ENCODE results near the gene COX7A2L.
"Not testable (repeated sequence)": the region's sequence is repeated elsewhere in the genome, so short reads cannot be mapped to it uniquely, and the experiment has no call there.

The COX7A2L gene

GRCh38 chr2:42348113-42348805 lies 12.8 kb downstream of the COX7A2L start:
- Histone ChIP-seq H3K27ac (ENCODE audit: low read length) (no peak overlapping the region), H3K36me3 (ENCODE audit: control insufficient read depth, insufficient read depth, low read length) (no peaks in the 10 kb centered on the region), H3K9me3 (ENCODE audit: control insufficient read depth, insufficient read depth, low read length) (no peaks in the 10 kb centered on the region), H3K4me3 (ENCODE audit: low read length) (no peak overlapping the region), H3K27me3 (ENCODE audit: control insufficient read depth, insufficient read depth, low read length) (no peaks in the 10 kb centered on the region), H3K4me1 (ENCODE audit: control insufficient read depth, insufficient read depth, low read length) (no peaks in the 10 kb centered on the region)
- no peak for DNase-seq (ENCODE audit: low read depth, low spot score)
- no CpG with 5 or more reads among the region's 8 CpGs for WGBS (ENCODE audit: insufficient coverage, insufficient read length)

- H3K4me3 ChIP-seq (ENCODE audit: low read length); H3K36me3 ChIP-seq (ENCODE audit: control insufficient read depth, insufficient read depth, low read length); H3K27me3 ChIP-seq (ENCODE audit: control insufficient read depth, insufficient read depth, low read length); H3K27ac ChIP-seq (ENCODE audit: low read length); H3K9me3 ChIP-seq (ENCODE audit: control insufficient read depth, insufficient read depth, low read length); H3K4me1 ChIP-seq (ENCODE audit: control insufficient read depth, insufficient read depth, low read length); DNase-seq (ENCODE audit: low read depth, low spot score): not testable (repeated sequence)
- no CpG with 5 or more reads among the region's 12 CpGs for WGBS (ENCODE audit: insufficient coverage, insufficient read length)
Observed at GRCh38 chr2:42347518-42347917, 13.5 kb downstream of the COX7A2L start.

GRCh38 chr2:42346856-42347255 lies 14.2 kb downstream of the COX7A2L start:
- H3K36me3 ChIP-seq (ENCODE audit: control insufficient read depth, insufficient read depth, low read length); H3K4me3 ChIP-seq (ENCODE audit: low read length); DNase-seq (ENCODE audit: low read depth, low spot score); H3K4me1 ChIP-seq (ENCODE audit: control insufficient read depth, insufficient read depth, low read length); H3K9me3 ChIP-seq (ENCODE audit: control insufficient read depth, insufficient read depth, low read length); H3K27me3 ChIP-seq (ENCODE audit: control insufficient read depth, insufficient read depth, low read length); H3K27ac ChIP-seq (ENCODE audit: low read length): not testable (repeated sequence)
- no CpG with 5 or more reads among the region's 6 CpGs for WGBS (ENCODE audit: insufficient coverage, insufficient read length)

- H3K27me3 ChIP-seq (ENCODE audit: control insufficient read depth, insufficient read depth, low read length), result no peaks in the 10 kb centered on the region
- no peak overlapping the region for H3K4me3 ChIP-seq (ENCODE audit: low read length)
- DNase-seq (ENCODE audit: low read depth, low spot score), result no peak
- no peaks in the 10 kb centered on the region for H3K9me3 ChIP-seq (ENCODE audit: control insufficient read depth, insufficient read depth, low read length)
- no peaks in the 10 kb centered on the region for H3K4me1 ChIP-seq (ENCODE audit: control insufficient read depth, insufficient read depth, low read length)
- no peak overlapping the region for H3K27ac ChIP-seq (ENCODE audit: low read length)
- WGBS (ENCODE audit: insufficient coverage, insufficient read length), result no CpG with 5 or more reads among the region's 4 CpGs
- H3K36me3 ChIP-seq (ENCODE audit: control insufficient read depth, insufficient read depth, low read length), result no peaks in the 10 kb centered on the region
Observed at GRCh38 chr2:42345986-42346385, 15.0 kb downstream of the COX7A2L start.

- Histone ChIP-seq H3K4me1 (ENCODE audit: control insufficient read depth, insufficient read depth, low read length) (no peaks in the 10 kb centered on the region), H3K4me3 (ENCODE audit: low read length) (no peak overlapping the region), H3K27ac (ENCODE audit: low read length) (no peak overlapping the region), H3K36me3 (ENCODE audit: control insufficient read depth, insufficient read depth, low read length) (0 out of 2 replicates have a peak, but pooled peaks cover 6% of the 10 kb centered on the region), H3K27me3 (ENCODE audit: control insufficient read depth, insufficient read depth, low read length) (no peaks in the 10 kb centered on the region), H3K9me3 (ENCODE audit: control insufficient read depth, insufficient read depth, low read length) (no peaks in the 10 kb centered on the region)
- no CpG with 5 or more reads among the region's 11 CpGs for WGBS (ENCODE audit: insufficient coverage, insufficient read length)
- DNase-seq (ENCODE audit: low read depth, low spot score), result no peak
Observed at GRCh38 chr2:42342795-42343241, 18.2 kb downstream of the COX7A2L start.

- Histone ChIP-seq H3K4me3 (ENCODE audit: low read length) (no peak overlapping the region), H3K36me3 (ENCODE audit: control insufficient read depth, insufficient read depth, low read length) (0 out of 2 replicates have a peak, but pooled peaks cover 8% of the 10 kb centered on the region), H3K27ac (ENCODE audit: low read length) (no peak overlapping the region), H3K4me1 (ENCODE audit: control insufficient read depth, insufficient read depth, low read length) (no peaks in the 10 kb centered on the region), H3K9me3 (ENCODE audit: control insufficient read depth, insufficient read depth, low read length) (no peaks in the 10 kb centered on the region), H3K27me3 (ENCODE audit: control insufficient read depth, insufficient read depth, low read length) (no peaks in the 10 kb centered on the region)
- WGBS (ENCODE audit: insufficient coverage, insufficient read length), result no CpG with 5 or more reads among the region's 8 CpGs
- no peak for DNase-seq (ENCODE audit: low read depth, low spot score)
Observed at GRCh38 chr2:42342061-42342794, 18.8 kb downstream of the COX7A2L start.

- Histone ChIP-seq H3K4me1 (ENCODE audit: control insufficient read depth, insufficient read depth, low read length) (no peaks in the 10 kb centered on the region), H3K27me3 (ENCODE audit: control insufficient read depth, insufficient read depth, low read length) (no peaks in the 10 kb centered on the region), H3K36me3 (ENCODE audit: control insufficient read depth, insufficient read depth, low read length) (0 out of 2 replicates have a peak, but pooled peaks cover 8% of the 10 kb centered on the region), H3K9me3 (ENCODE audit: control insufficient read depth, insufficient read depth, low read length) (no peaks in the 10 kb centered on the region), H3K4me3 (ENCODE audit: low read length) (no peak overlapping the region), H3K27ac (ENCODE audit: low read length) (no peak overlapping the region)
- WGBS (ENCODE audit: insufficient coverage, insufficient read length), result no CpG with 5 or more reads among the region's 10 CpGs
- DNase-seq (ENCODE audit: low read depth, low spot score), result no peak
Observed at GRCh38 chr2:42340938-42341636, 19.9 kb downstream of the COX7A2L start.

- no CpG with 5 or more reads among the region's 23 CpGs for WGBS (ENCODE audit: insufficient coverage, insufficient read length)
- DNase-seq (ENCODE audit: low read depth, low spot score), result no peak
- Histone ChIP-seq H3K27me3 (ENCODE audit: control insufficient read depth, insufficient read depth, low read length) (no peaks in the 10 kb centered on the region), H3K27ac (ENCODE audit: low read length) (no peak overlapping the region), H3K9me3 (ENCODE audit: control insufficient read depth, insufficient read depth, low read length) (no peaks in the 10 kb centered on the region), H3K4me3 (ENCODE audit: low read length) (no peak overlapping the region), H3K4me1 (ENCODE audit: control insufficient read depth, insufficient read depth, low read length) (no peaks in the 10 kb centered on the region), H3K36me3 (ENCODE audit: control insufficient read depth, insufficient read depth, low read length) (0 out of 2 replicates have a peak, but pooled peaks cover 8% of the 10 kb centered on the region)
Observed at GRCh38 chr2:42340045-42340937, 20.7 kb downstream of the COX7A2L start.

GRCh38 chr2:42339191-42339912 lies 21.7 kb downstream of the COX7A2L start:
- WGBS (ENCODE audit: insufficient coverage, insufficient read length), result no CpG with 5 or more reads among the region's 21 CpGs
- no peaks in the 10 kb centered on the region for H3K9me3 ChIP-seq (ENCODE audit: control insufficient read depth, insufficient read depth, low read length)
- no peaks in the 10 kb centered on the region for H3K27me3 ChIP-seq (ENCODE audit: control insufficient read depth, insufficient read depth, low read length)
- no peak overlapping the region for H3K4me3 ChIP-seq (ENCODE audit: low read length)
- no peaks in the 10 kb centered on the region for H3K4me1 ChIP-seq (ENCODE audit: control insufficient read depth, insufficient read depth, low read length)
- H3K36me3 ChIP-seq (ENCODE audit: control insufficient read depth, insufficient read depth, low read length), result 0 out of 2 replicates have a peak, but pooled peaks cover 8% of the 10 kb centered on the region
- DNase-seq (ENCODE audit: low read depth, low spot score), result peak; percentile 22
- no peak overlapping the region for H3K27ac ChIP-seq (ENCODE audit: low read length)
